Naive thymus-derived CD8-positive, alpha-beta T cell (primary cell): Measurements from ENCODE around the gene SH3BP4. TPM values are rescaled to one million over a fixed set of nuclear protein-coding genes. Genes with fewer than 3 reads are reported as not detected.
"Not testable (repeated sequence)": the region's sequence is repeated elsewhere in the genome, so short reads cannot be mapped to it uniquely, and the experiment has no call there.

Experiments
- ATAC-seq, 2 donors: fragments of 150-1000 bp; cut with Tn5 transposase in 1 of 2; sonication (Bioruptor Pico), chemical (Tn5 transposase) in 1 of 2; 1 replicate in 1 of 2; 2 replicates in 1 of 2; pipeline ENCODE4 v1.10.0; 2021; ENCODE audit warnings: mild to moderate bottlenecking in 2 of 2, moderate library complexity in 2 of 2
- POLR2A ChIA-PET: fragments of 350-600 bp; sonication (Branson Sonifier 250); formaldehyde crosslinking; loops from one replicate; lab custom pipeline; 2021; ENCODE audit warnings: antibody characterized with exemption; lab: Charles Lee
- DNase-seq, 10 donors: peaks; one replicate each; pipeline versions ENCODE4 v3.0.0 to v3.0.0-alpha.2; 2020 to 2022
- H3K27ac Mint-ChIP-seq, 10 donors: one replicate each; pipeline ENCODE4 v1.8.0; 2020 to 2022; ENCODE audit warnings: mild to moderate bottlenecking in 10 of 10, mixed read lengths in 10 of 10, moderate library complexity in 4 of 10, inconsistent platforms in 1 of 10
- H3K27me3 Mint-ChIP-seq, 5 donors: one replicate each; pipeline ENCODE4 v1.8.0; 2021 to 2022; ENCODE audit warnings: mixed read lengths in 5 of 5
- H3K36me3 Mint-ChIP-seq, 3 donors: one replicate each; pipeline ENCODE4 v1.8.0; 2020 to 2022; ENCODE audit warnings: mixed read lengths in 3 of 3, mild to moderate bottlenecking in 2 of 3, inconsistent platforms in 1 of 3
- H3K4me1 Mint-ChIP-seq, 4 donors: one replicate each; pipeline ENCODE4 v1.8.0; 2021 to 2022; ENCODE audit warnings: mixed read lengths in 4 of 4
- H3K4me3 Mint-ChIP-seq, 10 donors: one replicate each; pipeline ENCODE4 v1.8.0; 2020 to 2022; ENCODE audit warnings: mild to moderate bottlenecking in 10 of 10, mixed read lengths in 10 of 10, moderate library complexity in 6 of 10, inconsistent platforms in 1 of 10
- H3K9me3 Mint-ChIP-seq, 9 donors: one replicate each; pipeline ENCODE4 v1.8.0; 2020 to 2022; ENCODE audit warnings: mixed read lengths in 9 of 9, mild to moderate bottlenecking in 3 of 9, inconsistent platforms in 1 of 9, moderate library complexity in 1 of 9
- polyA plus RNA-seq, 3 donors: library from polyadenylated mRNA; unstranded; fragments of 300-500 nt; fragmentation: Illumina TruSeq; gene quantifications; one replicate each; pipeline ENCODE4 v1.2.3, GENCODE V29; 2021
- total RNA-seq, 8 experiments: library from RNA in 2 of 8; stranded (reverse) in 2 of 8; gene quantifications; one replicate each; pipeline ENCODE4 v1.2.3 and lab custom pipeline; 2021 to 2026

Gene SH3BP4
- total and polyA plus RNA-seq, 5 experiments from 2014 or later = 0.19 to 0.29 TPM; not detected in 3

DNA sequence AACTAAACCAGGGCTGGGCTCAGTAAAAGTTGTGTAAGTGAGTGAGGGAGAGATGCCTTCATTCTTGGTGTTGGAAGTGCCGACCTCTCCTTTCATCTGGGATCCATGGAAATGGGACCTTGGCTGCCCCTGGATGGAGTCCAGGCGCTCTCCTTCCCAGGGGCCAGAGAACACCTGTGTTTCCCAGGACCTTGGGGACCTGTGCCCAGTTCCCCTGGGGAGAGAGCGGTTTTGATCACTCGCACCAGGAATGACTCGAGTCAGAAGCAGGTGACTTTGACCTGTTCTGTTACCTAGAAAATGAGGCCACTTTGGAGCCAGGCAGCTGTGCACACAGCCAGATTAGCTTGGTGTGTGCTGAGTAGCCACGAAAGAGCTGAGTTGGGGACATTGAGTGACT lies 97.3 kb downstream of the SH3BP4 start:
- Mint-ChIP-seq H3K36me3 (no peaks in the 10 kb centered on the region), H3K27ac (no peak overlapping the region), H3K27me3 (peaks cover 0 to 38% (median 17%) of the 10 kb centered on the region in 5 donors), H3K4me1 (peaks cover 11 to 48% (median 14%) of the 10 kb centered on the region in 4 donors), H3K4me3 (no peak overlapping the region), H3K9me3 (peaks cover 0 to 3% (median 0%) of the 10 kb centered on the region in 9 donors)
- POLR2A ChIA-PET = no interaction called here
- peak in 1 of 10 donors; percentile 41 for DNase-seq
- ATAC-seq = no peak

DNA sequence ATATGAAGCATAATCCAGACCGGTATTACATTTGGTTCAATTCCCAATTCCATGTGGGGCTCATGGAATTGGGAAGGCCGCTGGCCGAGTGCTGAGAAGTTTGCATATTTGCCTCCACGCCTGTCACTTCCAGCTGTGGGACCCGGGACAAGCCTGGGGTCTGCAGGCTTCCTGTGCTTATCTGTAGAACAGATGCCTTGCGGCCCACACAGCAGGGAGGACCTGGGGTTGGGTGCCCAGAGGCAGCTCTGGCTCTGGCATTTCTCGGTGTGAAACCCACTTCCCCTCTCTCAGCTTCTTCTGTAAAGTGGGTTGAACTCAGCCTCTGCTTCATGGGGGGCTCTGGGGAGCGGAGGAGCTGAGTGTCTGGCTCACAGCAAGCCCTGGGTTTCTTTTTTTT lies 97.9 kb downstream of the SH3BP4 start:
- ATAC-seq (no peak), DNase-seq (peak in 1 of 10 donors; percentile 28)
- Mint-ChIP-seq H3K36me3 (no peaks in the 10 kb centered on the region), H3K4me3 (peak overlapping the region in 1 of 10 donors; percentile 45), H3K4me1 (peaks cover 9 to 46% (median 12%) of the 10 kb centered on the region in 4 donors), H3K27ac (no peak overlapping the region), H3K9me3 (peaks cover 0 to 3% (median 0%) of the 10 kb centered on the region in 9 donors), H3K27me3 (peaks cover 0 to 38% (median 17%) of the 10 kb centered on the region in 5 donors)
- POLR2A ChIA-PET = no interaction called here

DNA sequence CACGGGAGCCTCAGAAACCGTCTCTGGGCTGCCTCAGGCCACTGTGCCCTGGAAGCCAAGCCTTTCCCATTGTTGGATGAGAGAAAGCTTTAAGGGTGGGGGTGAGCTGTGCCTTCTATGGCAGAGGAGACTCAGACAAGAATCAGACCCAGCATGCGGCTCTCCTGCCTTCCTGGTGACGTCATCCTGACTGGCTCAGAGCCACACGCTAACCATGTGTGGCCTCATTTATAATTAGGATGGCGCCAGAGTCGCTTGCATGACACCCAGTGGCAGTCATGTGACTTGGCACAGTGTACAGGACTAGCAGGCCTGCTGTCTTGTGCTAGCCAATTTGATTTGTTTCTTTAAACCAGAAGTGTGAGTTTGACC lies 99.1 kb downstream of the SH3BP4 start:
- H3K9me3 Mint-ChIP-seq = no peaks in the 10 kb centered on the region
- POLR2A ChIA-PET = no interaction called here
- H3K4me3 Mint-ChIP-seq = no peak overlapping the region
- ATAC-seq (no peak), DNase-seq (peak in 1 of 10 donors; percentile 24)
- no peak overlapping the region for H3K27ac Mint-ChIP-seq
- peaks cover 0 to 30% (median 13%) of the 10 kb centered on the region in 5 donors for H3K27me3 Mint-ChIP-seq
- no peaks in the 10 kb centered on the region for H3K36me3 Mint-ChIP-seq
- peaks cover 2 to 39% (median 6%) of the 10 kb centered on the region in 4 donors for H3K4me1 Mint-ChIP-seq

DNA sequence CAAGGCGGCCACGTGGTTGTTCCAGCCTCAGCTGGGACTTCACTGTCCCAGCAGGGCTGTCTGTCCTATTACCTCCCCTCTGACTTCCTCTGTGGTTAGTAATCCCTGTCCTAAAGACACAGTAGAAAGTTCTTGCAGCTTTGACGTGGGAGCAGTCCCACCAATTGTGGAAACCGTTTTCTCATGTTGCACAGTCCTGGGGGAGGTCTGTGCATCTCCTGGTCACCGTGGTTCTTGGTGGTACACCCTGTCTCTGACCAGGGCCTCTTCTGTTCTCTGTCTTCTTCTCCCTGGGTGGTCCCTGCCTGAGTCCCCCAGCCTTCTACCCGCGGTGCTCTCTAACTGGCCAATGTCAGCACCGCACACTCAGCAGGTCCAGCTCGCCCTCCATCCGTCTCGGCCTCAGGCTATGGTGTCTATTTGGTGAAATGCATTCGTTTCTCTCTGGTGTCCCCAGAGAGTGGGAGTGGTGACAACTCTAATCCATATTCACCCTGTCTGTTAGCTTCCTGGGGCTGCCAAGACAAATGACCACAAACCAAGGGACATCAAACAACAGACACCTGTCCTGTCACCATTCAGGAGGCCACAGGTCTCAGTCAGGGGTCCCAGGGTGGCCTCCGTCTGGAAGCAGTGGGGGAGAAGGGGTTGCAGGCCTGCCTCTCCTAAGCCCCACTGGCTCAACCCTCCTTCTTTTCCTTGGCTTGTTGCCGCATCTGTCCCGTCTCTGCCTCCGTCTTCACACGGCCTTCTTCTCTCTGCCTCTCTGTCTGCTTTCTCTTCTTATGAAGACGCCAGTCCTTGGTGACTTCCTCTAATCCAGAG lies 99.8 kb downstream of the SH3BP4 start:
- no peak for ATAC-seq
- Mint-ChIP-seq H3K27ac (peak overlapping the region in 3 of 10 donors; percentile 33 to 73 (median 47)), H3K36me3 (no peaks in the 10 kb centered on the region), H3K4me1 (peaks cover 0 to 33% (median 4%) of the 10 kb centered on the region in 4 donors), H3K4me3 (no peak overlapping the region), H3K27me3 (peaks cover 0 to 24% (median 6%) of the 10 kb centered on the region in 5 donors), H3K9me3 (no peaks in the 10 kb centered on the region)
- POLR2A ChIA-PET = no interaction called here
- peak in 1 of 10 donors; percentile 55 for DNase-seq

DNA sequence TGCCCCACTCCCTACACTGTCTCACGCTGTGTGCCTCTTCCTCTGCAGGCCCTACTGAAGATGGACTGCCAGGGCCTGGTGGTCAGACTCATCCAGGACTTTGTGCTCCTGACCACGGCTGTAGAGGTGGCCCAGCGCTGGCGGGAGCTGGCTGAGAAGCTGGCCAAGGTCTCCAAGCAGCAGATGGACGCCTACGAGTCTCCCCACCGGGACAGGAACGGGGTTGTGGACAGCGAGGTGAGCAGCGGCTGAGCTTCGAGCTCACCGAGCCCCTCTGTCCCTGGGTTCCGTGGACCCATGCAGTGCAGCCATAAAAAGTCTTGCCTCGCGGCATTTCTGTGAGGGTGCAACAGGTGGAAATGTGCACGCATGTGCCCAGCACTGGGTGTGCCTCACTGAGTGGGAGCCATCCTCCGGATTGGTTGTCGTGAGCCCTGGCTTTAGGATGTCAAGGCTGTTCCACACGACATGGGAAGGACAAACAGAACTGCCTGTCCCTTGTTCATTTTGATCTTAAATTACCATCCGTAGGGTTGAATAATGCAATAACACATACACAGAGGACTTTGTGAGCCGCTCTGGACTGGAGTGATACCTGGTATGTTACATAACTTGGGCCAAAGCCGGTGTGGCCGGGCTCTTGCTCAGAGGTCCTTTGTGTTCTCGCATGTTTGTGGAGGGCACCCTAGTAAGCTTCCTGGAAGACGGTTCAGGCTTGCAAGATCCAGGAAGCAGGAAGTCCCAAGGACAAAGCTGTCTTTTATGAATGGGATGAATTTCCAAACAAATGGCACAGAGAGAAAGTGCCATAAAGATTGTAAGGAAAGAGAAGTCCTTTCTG lies 100.9 kb downstream of the SH3BP4 start:
- H3K4me3 Mint-ChIP-seq = no peak overlapping the region
- H3K9me3 Mint-ChIP-seq = no peaks in the 10 kb centered on the region
- peaks cover 0 to 29% (median 4%) of the 10 kb centered on the region in 4 donors for H3K4me1 Mint-ChIP-seq
- peaks cover 0 to 17% (median 4%) of the 10 kb centered on the region in 5 donors for H3K27me3 Mint-ChIP-seq
- POLR2A ChIA-PET = no interaction called here
- H3K36me3 Mint-ChIP-seq = no peaks in the 10 kb centered on the region
- ATAC-seq (no peak), DNase-seq (peak in 1 of 10 donors; percentile 54)
- H3K27ac Mint-ChIP-seq = no peak overlapping the region

DNA sequence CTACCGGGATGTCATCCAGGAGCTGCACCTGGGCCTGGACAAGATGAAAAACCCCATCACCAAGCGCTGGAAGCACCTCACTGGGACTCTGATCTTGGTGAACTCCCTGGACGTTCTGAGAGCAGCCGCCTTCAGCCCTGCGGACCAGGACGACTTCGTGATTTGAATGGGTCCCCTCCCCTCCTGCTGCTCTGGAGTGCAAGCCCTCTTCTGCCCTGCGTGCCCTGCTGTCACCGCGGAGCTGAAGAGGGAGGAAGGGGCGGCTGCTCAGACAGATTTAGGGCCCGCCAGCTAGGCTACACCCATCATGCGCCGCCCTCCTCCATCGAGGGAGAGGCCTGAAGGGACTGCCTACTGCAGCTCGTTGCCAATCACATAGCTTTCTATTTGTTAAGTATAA lies 101.8 kb downstream of the SH3BP4 start:
- Mint-ChIP-seq H3K27ac (no peak overlapping the region), H3K36me3 (no peaks in the 10 kb centered on the region), H3K9me3 (peaks cover 0 to 2% (median 0%) of the 10 kb centered on the region in 9 donors), H3K4me3 (no peak overlapping the region), H3K4me1 (peaks cover 0 to 23% (median 4%) of the 10 kb centered on the region in 4 donors), H3K27me3 (peaks cover 0 to 16% (median 9%) of the 10 kb centered on the region in 5 donors)
- POLR2A ChIA-PET = no interaction called here
- ATAC-seq = no peak
- DNase-seq = peak in 1 of 10 donors; percentile 38

DNA sequence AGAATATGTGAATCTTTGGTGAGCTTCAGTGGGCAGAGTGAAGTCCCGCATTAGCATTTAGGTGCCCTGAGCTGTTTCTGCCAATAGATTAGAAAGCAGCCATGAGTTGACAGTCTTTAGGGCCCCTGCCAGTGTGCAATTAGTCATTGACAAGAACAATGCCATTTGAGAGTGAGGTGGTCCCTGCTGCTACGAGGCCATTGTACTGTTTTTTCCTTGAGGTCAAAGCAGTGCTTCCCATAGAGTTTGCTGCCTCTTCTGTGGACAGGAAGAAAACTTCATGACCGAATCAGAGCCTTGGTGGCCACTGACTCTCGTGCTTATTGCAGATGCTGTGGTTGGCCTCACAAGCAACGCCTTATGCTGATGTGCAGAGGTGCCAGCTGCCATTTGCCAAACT lies 102.7 kb downstream of the SH3BP4 start:
- H3K27ac Mint-ChIP-seq = peak overlapping the region in 1 of 10 donors; percentile 49

DNA sequence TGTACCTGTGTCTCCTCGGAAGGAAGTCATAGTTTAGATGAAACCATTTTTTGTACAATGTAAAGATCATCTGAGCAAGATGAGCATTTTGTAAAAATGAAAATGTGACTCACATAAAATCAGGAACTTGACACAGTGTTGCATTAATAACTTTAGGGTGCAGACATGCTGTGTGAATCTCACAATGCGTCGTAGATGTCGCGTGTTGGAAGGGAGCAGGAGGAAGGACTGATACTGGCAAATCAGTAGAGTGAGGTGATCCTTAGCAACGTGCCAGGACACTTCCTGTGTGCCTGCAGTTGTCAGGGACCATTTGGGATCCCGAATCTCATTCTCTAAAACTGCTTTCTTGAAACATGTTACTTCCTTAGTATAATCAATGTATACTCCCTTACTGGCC lies 103.1 kb downstream of the SH3BP4 start:
- Mint-ChIP-seq H3K4me1 (peaks cover 0 to 16% (median 4%) of the 10 kb centered on the region in 4 donors), H3K27me3 (peaks cover 0 to 23% (median 13%) of the 10 kb centered on the region in 5 donors), H3K4me3 (no peak overlapping the region), H3K36me3 (no peaks in the 10 kb centered on the region), H3K9me3 (peaks cover 0 to 5% (median 0%) of the 10 kb centered on the region in 9 donors), H3K27ac (no peak overlapping the region)
- ATAC-seq (no peak), DNase-seq (no peak)
- POLR2A ChIA-PET = no interaction called here

More for the DNA sequence above, 102.7 kb downstream of the SH3BP4 start:
- Mint-ChIP-seq H3K27me3 (peaks cover 0 to 23% (median 13%) of the 10 kb centered on the region in 5 donors), H3K9me3 (peaks cover 0 to 5% (median 0%) of the 10 kb centered on the region in 9 donors), H3K4me3 (no peak overlapping the region), H3K4me1 (peaks cover 0 to 20% (median 4%) of the 10 kb centered on the region in 4 donors), H3K36me3 (no peaks in the 10 kb centered on the region)
- DNase-seq (peak in 1 of 10 donors; percentile 16), ATAC-seq (no peak)
- POLR2A ChIA-PET = no interaction called here

DNA sequence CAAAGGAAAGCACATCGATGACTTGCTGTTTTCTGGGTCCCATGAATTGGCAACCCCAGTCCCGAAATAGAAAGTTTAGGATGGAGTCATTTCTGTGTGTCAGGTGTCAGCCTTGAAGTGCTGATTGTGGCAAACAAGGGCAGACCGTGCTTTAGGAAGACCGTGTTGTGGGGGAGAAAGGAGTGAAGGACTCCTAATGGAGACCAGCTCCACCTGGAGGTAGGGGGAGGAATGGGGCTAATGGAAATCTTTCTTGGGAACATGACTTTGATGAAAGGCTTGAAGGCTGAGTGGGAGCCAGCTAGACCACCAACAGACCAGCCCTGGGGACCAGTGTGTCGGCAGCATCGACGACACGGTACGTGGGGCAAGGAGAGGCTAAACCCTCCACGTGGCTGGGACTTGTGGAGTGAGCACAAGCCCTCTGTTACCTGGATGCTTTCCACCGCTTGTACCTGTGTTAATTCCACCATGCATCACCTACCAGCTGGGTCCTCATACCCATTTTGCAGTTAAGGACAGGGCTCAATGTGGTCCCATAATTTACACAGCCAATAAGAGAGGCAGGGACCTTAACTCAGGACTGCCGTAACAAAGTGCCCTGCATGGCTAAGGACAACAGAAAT lies 104.2 kb downstream of the SH3BP4 start:
- Mint-ChIP-seq H3K9me3 (peaks cover 0 to 5% (median 0%) of the 10 kb centered on the region in 9 donors), H3K4me3 (no peak overlapping the region), H3K36me3 (no peaks in the 10 kb centered on the region), H3K27me3 (peaks cover 5 to 29% (median 18%) of the 10 kb centered on the region in 5 donors), H3K4me1 (peaks cover 0 to 16% (median 4%) of the 10 kb centered on the region in 4 donors), H3K27ac (no peak overlapping the region)
- DNase-seq = no peak
- POLR2A ChIA-PET = no interaction called here
- no peak for ATAC-seq

DNA sequence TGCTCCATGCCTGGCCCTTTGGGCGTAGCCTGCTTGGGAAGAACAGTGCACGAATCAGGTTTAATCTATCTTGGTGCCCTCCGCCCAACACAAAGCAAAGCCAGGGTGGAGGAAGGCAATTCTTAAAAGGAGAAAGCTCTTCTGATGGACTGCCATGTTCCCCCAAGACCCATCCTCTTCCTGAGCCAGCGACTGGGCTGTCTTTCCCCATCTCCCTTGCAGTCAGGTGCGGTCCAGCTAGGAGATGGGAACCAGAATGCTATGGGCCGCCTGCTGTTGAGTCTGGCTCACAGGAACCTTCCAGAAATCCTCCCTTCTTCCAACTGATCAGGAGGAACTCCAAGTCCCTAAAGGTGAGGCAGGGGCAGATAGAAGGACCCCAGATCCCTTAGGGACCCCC lies 105.0 kb downstream of the SH3BP4 start:
- H3K9me3 Mint-ChIP-seq = peaks cover 0 to 5% (median 0%) of the 10 kb centered on the region in 9 donors
- no peak overlapping the region for H3K27ac Mint-ChIP-seq
- H3K36me3 Mint-ChIP-seq = no peaks in the 10 kb centered on the region
- peaks cover 0 to 9% (median 2%) of the 10 kb centered on the region in 4 donors for H3K4me1 Mint-ChIP-seq
- H3K27me3 Mint-ChIP-seq = peaks cover 6 to 32% (median 19%) of the 10 kb centered on the region in 5 donors
- DNase-seq (peak in 1 of 10 donors; percentile 42), ATAC-seq (no peak)
- no peak overlapping the region for H3K4me3 Mint-ChIP-seq
- POLR2A ChIA-PET = no interaction called here

DNA sequence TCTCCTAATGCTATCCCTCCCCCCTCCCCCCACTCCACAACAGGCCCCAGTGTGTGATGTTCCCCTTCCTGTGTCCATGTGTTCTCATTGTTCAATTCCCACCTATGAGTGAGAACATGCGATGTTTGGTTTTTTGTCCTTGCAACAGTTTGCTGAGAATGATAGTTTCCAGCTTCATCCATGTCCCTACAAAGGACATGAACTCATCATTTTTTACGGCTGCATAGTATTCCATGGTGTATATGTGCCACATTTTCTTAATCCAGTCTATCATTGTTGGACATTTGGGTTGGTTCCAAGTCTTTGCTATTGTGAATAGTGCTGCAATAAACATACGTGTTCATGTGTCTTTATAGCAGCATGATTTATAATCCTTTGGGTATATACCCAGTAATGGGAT lies 105.8 kb downstream of the SH3BP4 start:
- POLR2A ChIA-PET, H3K4me1 Mint-ChIP-seq, H3K4me3 Mint-ChIP-seq, DNase-seq, H3K27ac Mint-ChIP-seq, H3K9me3 Mint-ChIP-seq, H3K36me3 Mint-ChIP-seq, ATAC-seq: not testable (repeated sequence)
- peaks cover 6 to 29% (median 17%) of the 10 kb centered on the region in 5 donors for H3K27me3 Mint-ChIP-seq

DNA sequence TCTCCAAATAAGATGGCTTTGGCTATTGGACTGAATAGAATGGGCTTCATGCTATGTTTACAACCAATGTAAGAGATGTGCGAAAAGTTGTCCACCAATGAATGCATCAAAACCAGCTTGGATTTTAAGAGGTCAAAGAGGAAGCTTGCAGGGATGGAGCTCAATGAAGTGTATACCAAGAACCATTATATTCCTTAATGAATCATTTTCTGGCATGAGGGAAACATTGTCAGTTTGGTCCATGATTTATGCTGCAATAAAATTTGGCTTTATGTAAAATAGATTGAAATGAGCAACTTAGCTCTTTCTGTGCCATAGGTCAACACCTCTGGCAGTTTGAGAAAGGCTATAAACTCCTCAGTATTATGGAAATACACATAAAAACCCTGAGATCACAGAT lies 107.3 kb downstream of the SH3BP4 start:
- Mint-ChIP-seq H3K27ac (no peak overlapping the region), H3K36me3 (no peaks in the 10 kb centered on the region), H3K9me3 (peaks cover 0 to 5% (median 0%) of the 10 kb centered on the region in 9 donors), H3K4me1 (peaks cover 0 to 9% (median 0%) of the 10 kb centered on the region in 4 donors), H3K27me3 (peaks cover 6 to 29% (median 17%) of the 10 kb centered on the region in 5 donors), H3K4me3 (no peak overlapping the region)
- DNase-seq (no peak), ATAC-seq (no peak)
- POLR2A ChIA-PET = interaction anchor here (0.6 kb wide), 1 partner anchor 8 kb away, joined by 3 read pairs; no protein-coding TSS in a partner anchor
